B cell (primary cell): Measurements from ENCODE around the gene OTUB2. TPM values are rescaled to one million over a fixed set of nuclear protein-coding genes. Genes with fewer than 3 reads are reported as not detected.

ENCODE experiments used
- ATAC-seq: fragments of 200-7000 bp; cut with Tn5 transposase; one replicate; pipeline ENCODE4 v1.10.0; 2021; ENCODE audit warnings: low read depth, mild to moderate bottlenecking, moderate number of reproducible peaks, moderate library complexity
- CTCF ChIA-PET: fragments of 350-600 bp; sonication (Branson Sonifier 250); formaldehyde crosslinking; loops from one replicate; lab custom pipeline; 2021; ENCODE audit warnings: antibody characterized with exemption, inconsistent platforms; lab: Charles Lee
- POLR2A ChIA-PET: fragments of 350-600 bp; sonication (Branson Sonifier 250); formaldehyde crosslinking; loops from one replicate; lab custom pipeline; 2021; ENCODE audit warnings: antibody characterized with exemption; lab: Charles Lee
- DNase-seq: peaks from one replicate; pipeline ENCODE4 v3.0.0; 2013
- H2AFZ ChIP-seq: 2 replicates; pipeline ENCODE4 v1.6.1; 2012; ENCODE audit warnings: mild to moderate bottlenecking, low read depth, low read length; ENCODE audit not compliant: insufficient read depth, poor library complexity, severe bottlenecking
- H3K27ac ChIP-seq, 2 donors: 1 replicate in 1 of 2; 2 replicates in 1 of 2; pipeline ENCODE4 v1.5.1; 2012 to 2013; ENCODE audit warnings: low read length in 2 of 2, mild to moderate bottlenecking in 2 of 2, moderate library complexity in 1 of 2
- H3K27me3 ChIP-seq, 4 experiments: fragments of 200-600 bp in 1 of 4; sonication (generic) in 1 of 4; replicated peaks in 1 of 4; 1 replicate in 2 of 4; 2 replicates in 2 of 4; pipeline versions ENCODE4 v1.6.1 to v1.7.0; 2013 to 2016; ENCODE audit warnings: low read length in 3 of 4, mild to moderate bottlenecking in 2 of 4, mixed read lengths in 1 of 4, moderate library complexity in 1 of 4; ENCODE audit not compliant: insufficient read depth in 4 of 4, control insufficient read depth in 3 of 4; ENCODE audit errors: control extremely low read depth in 1 of 4
- H3K36me3 ChIP-seq, 2 experiments: replicated peaks in 1 of 2; 1 replicate in 1 of 2; 2 replicates in 1 of 2; pipeline versions ENCODE4 v1.6.1 to v1.7.1; 2013; ENCODE audit warnings: low read length in 1 of 2; ENCODE audit not compliant: insufficient read depth in 2 of 2, control insufficient read depth in 1 of 2; ENCODE audit errors: control extremely low read depth in 1 of 2, extremely low read depth in 1 of 2
- H3K4me1 ChIP-seq, 2 donors: fragments of 200-600 bp in 1 of 2; sonication (generic) in 1 of 2; 1 replicate in 1 of 2; 2 replicates in 1 of 2; pipeline versions ENCODE4 v1.5.1 to v1.6.1; 2013 to 2017; ENCODE audit warnings: low read length in 2 of 2; ENCODE audit not compliant: control insufficient read depth in 2 of 2, insufficient read depth in 2 of 2
- H3K4me2 ChIP-seq: replicated peaks from 2 replicates; pipeline ENCODE3; 2012; ENCODE audit warnings: mild to moderate bottlenecking, low read depth, low read length; ENCODE audit not compliant: poor library complexity, severe bottlenecking
- H3K4me3 ChIP-seq, 5 experiments: fragments of 200-600 bp in 1 of 5; sonication (generic) in 1 of 5; 1 replicate in 3 of 5; 2 replicates in 2 of 5; pipeline versions ENCODE4 v1.5.1 to v1.7.0; 2011 to 2016; ENCODE audit warnings: low read length in 4 of 5, mild to moderate bottlenecking in 4 of 5, low read depth in 2 of 5, control low read depth in 1 of 5, moderate library complexity in 1 of 5; ENCODE audit not compliant: insufficient read depth in 1 of 5; ENCODE audit errors: control extremely low read depth in 1 of 5, extremely low read depth in 1 of 5
- H3K79me2 ChIP-seq: fragments of 200-600 bp; sonication (generic); one replicate; pipeline ENCODE4 v1.6.0; 2016; ENCODE audit warnings: low read length; ENCODE audit not compliant: control insufficient read depth, insufficient read depth
- H3K9ac ChIP-seq: fragments of 200-600 bp; sonication (generic); 2 replicates; pipeline ENCODE4 v1.6.1; 2017; ENCODE audit warnings: mild to moderate bottlenecking, low read length, moderate library complexity
- H3K9me3 ChIP-seq, 3 donors: one replicate each; pipeline versions ENCODE4 v1.6.1 to v1.7.1; 2013; ENCODE audit warnings: low read length in 2 of 3; ENCODE audit not compliant: control insufficient read depth in 2 of 3, insufficient read depth in 1 of 3; ENCODE audit errors: control extremely low read depth in 1 of 3
- H4K20me1 ChIP-seq: 2 replicates; pipeline ENCODE4 v1.6.0; 2012; ENCODE audit warnings: mild to moderate bottlenecking, low read length; ENCODE audit not compliant: insufficient read depth, control insufficient read depth, poor library complexity, severe bottlenecking
- H3K27ac Mint-ChIP-seq: one replicate; pipeline ENCODE4 v1.8.0; 2021; ENCODE audit warnings: mixed read lengths
- H3K27me3 Mint-ChIP-seq: one replicate; pipeline ENCODE4 v1.8.0; 2021; ENCODE audit warnings: mixed read lengths
- H3K4me1 Mint-ChIP-seq: one replicate; pipeline ENCODE4 v1.8.0; 2021; ENCODE audit warnings: mixed read lengths
- H3K4me3 Mint-ChIP-seq: one replicate; pipeline ENCODE4 v1.8.0; 2021; ENCODE audit warnings: mixed read lengths
- H3K9me3 Mint-ChIP-seq: one replicate; pipeline ENCODE4 v1.8.0; 2022; ENCODE audit warnings: mixed read lengths; ENCODE audit not compliant: insufficient read depth
- EZH2 ChIP-seq: IDR thresholded peaks from 2 replicates; pipeline ENCODE4 v1.6.1; 2012; ENCODE audit warnings: borderline replicate concordance, low read depth, mild to moderate bottlenecking, moderate library complexity, low read length; ENCODE audit not compliant: insufficient read depth, poor library complexity, severe bottlenecking
- WGBS: methylation state at CpG from one replicate; pipeline ENCODE4 v1.1.5; 2013; ENCODE audit warnings: missing lambda C conversion rate; ENCODE audit not compliant: insufficient coverage; 5-methylcytosine and 5-hydroxymethylcytosine counted together
- intact Hi-C: fragments of 100-400 bp; cut with micrococcal nuclease; formaldehyde crosslinking; loops from one replicate; pipeline ENCODE4 v1.10.0; 2022
- polyA minus RNA-seq: library from RNA; depleted of rRNA, polyadenylated mRNA; stranded (reverse); fragments of >200 nt; gene quantifications from 2 replicates; pipeline ENCODE4 v1.2.3, GENCODE V29; 2012
- polyA plus RNA-seq: library from polyadenylated mRNA; depleted of rRNA; stranded (reverse); fragments of >200 nt; gene quantifications from 2 replicates; pipeline ENCODE4 v1.2.3, GENCODE V29; 2012
- total RNA-seq, 2 donors: library from RNA; stranded (reverse); fragments of 120-200 nt in 1 of 2; gene quantifications; 1 replicate in 1 of 2; 2 replicates in 1 of 2; pipeline versions ENCODE4 v1.2.3 to v1.2.4, GENCODE V29; 2013 to 2022
- TF ChIP-seq, protein P1 (sequence below): fragments of 200-600 bp; IDR thresholded peaks from one replicate; pipeline ENCODE4 v1.8.0; 2022; ENCODE audit warnings: antibody characterized with exemption, mild to moderate bottlenecking

Gene OTUB2
- total RNA-seq = 0.17 and 0.19 TPM in 2 replicates
- total RNA-seq (2013) = 0.09 TPM
- polyA plus RNA-seq = 0.04 TPM in 1 of 2 replicates, not detected in the other
- 0.17 TPM in 1 of 2 replicates, not detected in the other for polyA minus RNA-seq

DNA sequence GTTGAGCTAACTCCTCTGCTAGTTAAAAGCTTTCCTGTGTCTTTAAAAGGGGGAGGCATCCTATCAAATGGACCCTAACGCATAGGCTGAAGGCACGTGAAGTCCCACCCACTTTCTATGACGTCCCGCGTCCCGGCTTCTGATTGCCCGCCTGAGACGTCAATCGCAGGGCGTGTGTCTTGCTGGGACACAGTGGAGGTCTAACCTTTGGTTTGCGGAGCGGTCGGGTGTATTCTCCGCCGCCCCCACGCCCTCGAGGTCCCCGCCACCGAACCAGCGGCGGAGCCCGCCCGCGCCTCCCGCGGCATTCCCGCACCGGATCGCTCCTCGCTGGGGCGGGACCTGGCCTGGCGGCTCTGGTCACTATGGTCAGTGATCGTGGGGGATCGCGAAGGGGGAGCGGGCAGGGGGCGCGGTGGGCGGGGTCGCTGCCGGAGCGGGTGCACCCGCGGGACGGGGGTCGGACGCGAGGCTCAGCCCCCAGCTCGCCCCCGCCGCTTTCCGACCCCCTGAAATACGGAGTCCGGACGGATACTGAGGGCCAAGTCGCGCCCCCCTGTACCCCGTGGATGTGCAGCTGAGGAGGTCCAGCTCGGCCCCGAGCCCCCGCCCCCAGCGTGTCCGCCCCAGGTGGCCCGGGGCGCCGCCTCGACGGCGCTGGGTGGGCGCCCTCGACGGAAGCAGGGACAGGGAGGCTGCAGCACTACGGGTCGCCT, at the start of gene OTUB2:
OTUB2 (plus strand) TSS at position 168 of the 716 bp plus-strand sequence; CDS start at position 366, 198 bp downstream.
- Histone ChIP-seq H4K20me1 (no peaks in the 10 kb centered on the region), H3K27ac (no peak within 1 kb of the TSS), H3K79me2 (no peaks in the 10 kb centered on the region), H3K4me3 (peak within 1 kb of the TSS in 4 of 5 experiments; percentile 38 to 64 (median 58)), H3K36me3 (no peaks in the 10 kb centered on the region), H3K4me2 (peak within 1 kb of the TSS; percentile 92), H3K9ac (peak within 1 kb of the TSS; percentile 69), H3K9me3 (no peaks in the 10 kb centered on the region), H3K27me3 (peaks cover 0 to 22% (median 9%) of the 10 kb centered on the region in 4 experiments), H3K4me1 (peaks cover 9% of the 10 kb centered on the region in 2 donors), H2AFZ (peak within 1 kb of the TSS; percentile 89)
- TF ChIP-seq, protein P1, sequence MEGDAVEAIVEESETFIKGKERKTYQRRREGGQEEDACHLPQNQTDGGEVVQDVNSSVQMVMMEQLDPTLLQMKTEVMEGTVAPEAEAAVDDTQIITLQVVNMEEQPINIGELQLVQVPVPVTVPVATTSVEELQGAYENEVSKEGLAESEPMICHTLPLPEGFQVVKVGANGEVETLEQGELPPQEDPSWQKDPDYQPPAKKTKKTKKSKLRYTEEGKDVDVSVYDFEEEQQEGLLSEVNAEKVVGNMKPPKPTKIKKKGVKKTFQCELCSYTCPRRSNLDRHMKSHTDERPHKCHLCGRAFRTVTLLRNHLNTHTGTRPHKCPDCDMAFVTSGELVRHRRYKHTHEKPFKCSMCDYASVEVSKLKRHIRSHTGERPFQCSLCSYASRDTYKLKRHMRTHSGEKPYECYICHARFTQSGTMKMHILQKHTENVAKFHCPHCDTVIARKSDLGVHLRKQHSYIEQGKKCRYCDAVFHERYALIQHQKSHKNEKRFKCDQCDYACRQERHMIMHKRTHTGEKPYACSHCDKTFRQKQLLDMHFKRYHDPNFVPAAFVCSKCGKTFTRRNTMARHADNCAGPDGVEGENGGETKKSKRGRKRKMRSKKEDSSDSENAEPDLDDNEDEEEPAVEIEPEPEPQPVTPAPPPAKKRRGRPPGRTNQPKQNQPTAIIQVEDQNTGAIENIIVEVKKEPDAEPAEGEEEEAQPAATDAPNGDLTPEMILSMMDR = no peak
- TF ChIP-seq EZH2 = no peak
- peaks cover 22% of the 10 kb centered on the region for H3K27me3 Mint-ChIP-seq
- DNase-seq = peak; percentile 98
- peak within 1 kb of the TSS; percentile 90 for H3K4me3 Mint-ChIP-seq
- intact Hi-C loops = loop anchor here (1.0 kb wide), 2 partner anchors 55 to 151 kb away; partner anchors contain the start of genes DDX24 and IFI27L1
- 2% methylated on average over 70 of the region's 74 CpGs for WGBS
- peak; percentile 100 for ATAC-seq
- peaks cover 8% of the 10 kb centered on the region for H3K4me1 Mint-ChIP-seq
- ChIA-PET CTCF (interaction anchor here (0.7 to 2.1 kb wide), 5 partner anchors 9 to 110 kb away, joined by 3 to 16 read pairs (median 5); partner anchors contain the start of genes DDX24 and IFI27L1), POLR2A (interaction anchor here (0.7 kb wide), 1 partner anchor 10 kb away, joined by 3 read pairs; no protein-coding TSS in a partner anchor)
- peak within 1 kb of the TSS; percentile 70 for H3K27ac Mint-ChIP-seq
- H3K9me3 Mint-ChIP-seq = no peaks in the 10 kb centered on the region
